ENCODE measurements around the gene AFG3L2.
A peak's percentile ranks its signal among the peaks of the same experiment; 100 is the strongest.

- TF ChIP-seq CTCF (IDR thresholded peaks at IDR 0.05; ENCODE audit: insufficient read depth, low read depth, low read length) (peak; percentile 30), EZH2 (IDR thresholded peaks at IDR 0.05; ENCODE audit: insufficient read depth, low read length) (no peak)
Observed at GRCh38 chr18:12394428-12394827, 17.4 kb upstream of the AFG3L2 start.

Measured in astrocyte (in vitro differentiated cells and primary cell).